GM21529 (cell line): ENCODE measurements around the gene IDH3G.
"Not testable (repeated sequence)": the region's sequence is repeated elsewhere in the genome, so short reads cannot be mapped to it uniquely, and the experiment has no call there.

Experiments
- ATAC-seq: cut with Tn5 transposase; IDR thresholded peaks from one replicate; pipeline ENCODE4 v1.9.1; 2021; ENCODE audit not compliant: unreplicated experiment

The IDH3G gene

GRCh38 chrX:153794018-153794896 lies at the start of gene IDH3G, which contains the start of gene SSR4:
Gene IDH3G, minus strand, starts transcription at chrX:153794375. Its CDS starts 49 bp downstream, at chrX:153794326.
Gene SSR4, plus strand, starts transcription at chrX:153794668. Its CDS starts 20 bp downstream, at chrX:153794688.
- ATAC-seq = peak; percentile 94

- ATAC-seq = no peak
Measured at GRCh38 chrX:153836921-153837320, 42.7 kb upstream of the IDH3G start.

GRCh38 chrX:153832728-153833127 lies 38.6 kb upstream of the IDH3G start:
- no peak for ATAC-seq

GRCh38 chrX:153831429-153832150 lies 37.4 kb upstream of the IDH3G start:
- ATAC-seq = no peak

- no peak for ATAC-seq
Measured at GRCh38 chrX:153830640-153831428, 36.7 kb upstream of the IDH3G start.

- ATAC-seq = no peak
Measured at GRCh38 chrX:153829799-153830639, 35.8 kb upstream of the IDH3G start, which contains the start of gene PDZD4. Gene PDZD4, minus strand, starts transcription at chrX:153830544. Its CDS starts 246 bp downstream, at chrX:153830298.

GRCh38 chrX:153829549-153829798 lies 35.3 kb upstream of the IDH3G start:
- no peak for ATAC-seq

- no peak for ATAC-seq
Measured at GRCh38 chrX:153828723-153829548, 34.8 kb upstream of the IDH3G start.

- ATAC-seq = no peak
Measured at GRCh38 chrX:153828308-153828707, 34.1 kb upstream of the IDH3G start.

GRCh38 chrX:153827903-153828302 lies 33.7 kb upstream of the IDH3G start:
- ATAC-seq = no peak

- ATAC-seq = no peak
Measured at GRCh38 chrX:153827016-153827415, 32.8 kb upstream of the IDH3G start.

- no peak for ATAC-seq
Measured at GRCh38 chrX:153825042-153825441, 30.9 kb upstream of the IDH3G start.

GRCh38 chrX:153824348-153824747 lies 30.2 kb upstream of the IDH3G start:
- ATAC-seq = no peak

- no peak for ATAC-seq
Measured at GRCh38 chrX:153821066-153821465, 26.9 kb upstream of the IDH3G start.

GRCh38 chrX:153820601-153821000 lies 26.4 kb upstream of the IDH3G start:
- no peak for ATAC-seq

GRCh38 chrX:153819384-153820040 lies 25.3 kb upstream of the IDH3G start:
- ATAC-seq = no peak

- no peak for ATAC-seq
Measured at GRCh38 chrX:153818571-153819383, 24.6 kb upstream of the IDH3G start.

GRCh38 chrX:153818064-153818463 lies 23.9 kb upstream of the IDH3G start:
- ATAC-seq = not testable (repeated sequence)
